Measurements from ENCODE around the gene ITIH5.

DNA sequence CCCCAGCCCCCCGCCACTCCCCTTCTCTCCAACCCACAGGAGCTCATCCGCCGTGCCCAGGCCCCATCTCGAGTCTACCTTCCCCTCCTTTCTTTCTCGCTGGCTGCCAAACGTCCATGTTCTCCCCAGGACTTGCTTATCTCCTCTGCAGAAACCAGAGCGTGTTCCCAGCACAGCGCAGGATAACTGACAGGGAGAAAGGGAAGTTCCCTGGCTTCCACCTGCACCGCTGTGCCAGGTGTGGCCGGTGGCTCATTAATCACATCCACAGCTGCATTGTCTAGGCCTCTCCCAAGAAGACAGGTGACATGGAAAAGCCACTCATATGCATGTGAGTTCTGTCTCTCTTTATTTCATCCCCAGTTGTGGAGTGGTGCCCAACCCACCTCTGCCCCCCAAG lies 113.2 kb downstream of the ITIH5 start:
- TF ChIP-seq EZH2 (IDR thresholded peaks at IDR 0.05) = no peak
- no peak for TF ChIP-seq POLR2AphosphoS5 (IDR thresholded peaks at IDR 0.05; ENCODE audit: borderline replicate concordance, low read depth, low read length)
